GM12872 (cell line): ENCODE data around the gene SUCLG2.

Source experiments
- TF ChIP-seq, protein P1 (sequence below): IDR thresholded peaks from 3 replicates; pipeline ENCODE4 v1.5.1; 2011; ENCODE audit warnings: low read depth, mild to moderate bottlenecking, low read length, moderate library complexity; ENCODE audit not compliant: insufficient read depth

SUCLG2 gene

DNA sequence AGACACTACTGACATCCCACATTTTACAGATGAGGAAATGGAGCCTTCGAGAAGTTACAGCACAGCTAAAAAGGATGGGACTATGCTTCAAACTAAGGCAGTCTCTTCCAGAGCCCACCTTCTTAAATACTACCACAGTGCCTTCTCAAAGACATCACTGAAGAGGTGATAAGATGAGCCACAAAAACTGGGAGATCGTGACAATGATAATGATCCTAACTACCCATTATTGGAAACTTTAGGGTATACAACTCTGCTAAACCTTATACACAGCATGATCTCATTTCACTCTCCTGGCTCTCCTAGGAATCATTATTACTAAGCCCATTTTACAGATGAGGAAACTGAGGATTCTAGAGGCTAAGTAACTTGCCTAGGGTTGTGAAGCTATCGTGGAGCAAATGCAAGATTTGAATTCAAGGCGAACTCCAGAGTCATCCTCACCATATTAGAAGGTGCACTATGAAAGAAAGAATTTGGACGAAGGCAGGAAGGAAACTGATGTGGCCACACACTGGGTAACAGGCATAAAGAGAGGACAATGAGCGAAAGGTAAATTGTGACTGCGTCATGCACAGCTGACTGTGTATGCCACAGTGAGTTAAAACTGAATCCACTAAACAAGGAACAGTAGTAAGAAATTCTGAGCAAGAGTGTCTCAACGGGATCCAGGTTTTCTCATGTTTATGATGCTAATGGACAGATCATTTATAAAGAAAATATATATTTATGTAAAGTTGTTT lies 55.4 kb downstream of the SUCLG2 start:
- TF ChIP-seq, protein P1, sequence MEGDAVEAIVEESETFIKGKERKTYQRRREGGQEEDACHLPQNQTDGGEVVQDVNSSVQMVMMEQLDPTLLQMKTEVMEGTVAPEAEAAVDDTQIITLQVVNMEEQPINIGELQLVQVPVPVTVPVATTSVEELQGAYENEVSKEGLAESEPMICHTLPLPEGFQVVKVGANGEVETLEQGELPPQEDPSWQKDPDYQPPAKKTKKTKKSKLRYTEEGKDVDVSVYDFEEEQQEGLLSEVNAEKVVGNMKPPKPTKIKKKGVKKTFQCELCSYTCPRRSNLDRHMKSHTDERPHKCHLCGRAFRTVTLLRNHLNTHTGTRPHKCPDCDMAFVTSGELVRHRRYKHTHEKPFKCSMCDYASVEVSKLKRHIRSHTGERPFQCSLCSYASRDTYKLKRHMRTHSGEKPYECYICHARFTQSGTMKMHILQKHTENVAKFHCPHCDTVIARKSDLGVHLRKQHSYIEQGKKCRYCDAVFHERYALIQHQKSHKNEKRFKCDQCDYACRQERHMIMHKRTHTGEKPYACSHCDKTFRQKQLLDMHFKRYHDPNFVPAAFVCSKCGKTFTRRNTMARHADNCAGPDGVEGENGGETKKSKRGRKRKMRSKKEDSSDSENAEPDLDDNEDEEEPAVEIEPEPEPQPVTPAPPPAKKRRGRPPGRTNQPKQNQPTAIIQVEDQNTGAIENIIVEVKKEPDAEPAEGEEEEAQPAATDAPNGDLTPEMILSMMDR = no peak

DNA sequence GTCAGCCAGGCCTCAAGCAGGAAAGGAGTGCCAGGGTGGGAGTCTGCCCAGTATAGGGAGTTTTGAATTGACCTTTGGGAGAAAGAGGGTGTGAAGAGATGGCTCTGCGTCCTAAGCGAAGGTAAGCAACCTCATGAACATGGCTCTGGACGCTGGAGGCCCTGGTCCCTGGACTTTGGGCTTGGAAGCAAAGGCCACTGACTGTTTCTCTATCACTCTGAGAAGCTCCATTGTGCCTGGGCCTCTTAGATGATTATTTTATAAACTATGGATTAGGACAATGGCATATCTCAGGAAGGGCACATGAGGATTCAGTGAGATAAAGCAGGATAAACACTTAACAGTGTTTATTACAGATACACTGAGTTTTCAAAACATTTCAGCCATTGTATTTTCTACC lies 59.0 kb downstream of the SUCLG2 start:
- TF ChIP-seq, protein P1 = no peak

DNA sequence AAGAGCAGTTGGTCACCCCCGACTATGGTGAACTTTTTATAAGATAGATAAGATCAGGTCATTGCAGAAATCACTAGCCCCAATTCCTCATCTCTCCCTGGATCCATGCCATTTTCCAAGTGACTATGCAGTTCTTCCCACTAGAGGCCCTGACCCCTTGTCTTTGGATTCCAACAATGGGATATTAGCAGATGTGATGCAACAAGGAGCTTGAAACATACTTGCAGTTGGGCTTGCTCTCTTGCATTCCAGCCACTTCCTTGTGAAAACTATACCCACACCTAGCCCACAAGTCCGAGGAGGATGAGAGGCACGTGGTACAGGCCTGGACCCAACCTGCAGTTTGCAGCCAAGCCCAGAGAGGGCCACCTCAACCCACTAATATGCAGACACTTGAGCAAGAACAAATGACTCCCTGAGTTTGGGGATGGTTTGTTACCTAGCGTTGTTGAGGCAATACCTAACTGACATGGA lies 60.6 kb downstream of the SUCLG2 start:
- TF ChIP-seq, protein P1 = peak; percentile 27; the same call in 2 of the 3 replicates

DNA sequence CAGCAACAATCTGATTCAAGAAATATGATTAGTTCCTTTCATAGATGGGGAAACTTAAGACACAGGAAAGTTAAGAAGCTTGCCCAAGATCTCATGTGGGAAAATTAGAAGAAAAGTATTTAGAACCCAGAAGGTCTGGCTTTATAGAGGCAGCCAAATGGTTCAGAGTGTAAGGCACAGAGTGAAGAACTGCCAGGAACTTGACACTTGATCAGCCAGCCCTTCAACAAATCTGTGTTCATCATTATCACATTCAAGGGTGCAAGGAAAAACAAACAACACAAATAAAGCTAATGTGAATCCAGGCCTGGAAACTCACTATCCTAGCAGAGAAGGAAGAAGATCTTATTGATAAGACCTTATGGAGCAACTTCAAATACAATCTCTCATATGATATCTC lies 62.4 kb downstream of the SUCLG2 start:
- TF ChIP-seq, protein P1 = no peak

GRCh38 chr3:67587811-67588210 lies 66.6 kb downstream of the SUCLG2 start:
- TF ChIP-seq, protein P1 = no peak

GRCh38 chr3:67587301-67587700 lies 67.1 kb downstream of the SUCLG2 start:
- TF ChIP-seq, protein P1 = no peak

DNA sequence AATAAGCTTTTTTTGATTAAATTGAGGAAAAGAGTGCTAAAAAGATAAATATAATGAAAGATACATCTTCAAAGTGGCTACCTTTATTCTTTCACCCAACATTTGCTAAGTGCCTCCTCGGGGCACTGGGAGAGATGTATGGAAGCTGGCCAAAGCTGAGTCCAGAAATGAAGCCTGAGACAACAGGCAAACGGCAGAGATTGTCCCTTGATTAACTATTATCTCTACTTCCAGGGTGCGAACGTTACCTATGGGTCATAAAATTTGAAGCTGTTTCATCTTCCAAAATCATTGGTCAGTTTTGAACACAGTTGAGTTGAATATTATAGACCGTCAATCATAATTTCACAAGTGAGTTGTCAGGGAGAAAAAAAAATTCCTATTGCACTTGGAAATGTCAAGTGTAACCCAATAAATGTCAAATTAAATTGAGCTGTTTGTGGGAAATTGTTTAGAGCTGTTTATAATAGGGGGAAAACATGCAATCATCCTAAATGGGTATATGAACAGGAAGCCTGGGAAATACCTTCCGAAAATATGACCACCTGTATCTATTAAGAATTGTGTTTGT lies 73.9 kb downstream of the SUCLG2 start:
- TF ChIP-seq, protein P1 = no peak
